Measurements from ENCODE around the gene TUT4. TPM values are rescaled to one million over a fixed set of nuclear protein-coding genes. Genes with fewer than 3 reads are reported as not detected.

TUT4 gene
- total and polyA plus RNA-seq, 2 of the 4 experiments (the other 2 are of a cell fraction), result 10.9 to 40.0 TPM

DNA sequence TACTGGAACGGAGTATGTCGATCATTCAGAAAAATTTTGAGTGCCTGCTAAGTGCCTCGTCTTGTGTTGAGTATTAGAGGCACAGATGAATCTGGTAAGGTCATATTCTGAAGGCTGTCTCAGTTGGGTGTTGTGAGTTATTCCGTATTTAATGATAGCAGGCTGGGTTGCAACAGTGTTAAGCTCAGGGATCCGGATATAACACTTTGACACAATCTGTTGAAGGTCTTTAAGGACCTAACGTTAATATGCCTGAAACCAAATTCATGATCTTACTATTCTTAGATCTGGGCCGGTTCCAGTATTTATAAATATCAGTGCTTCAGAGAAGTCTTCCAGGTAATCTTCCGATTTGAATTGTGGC, 147.9 kb downstream of the TUT4 start:
- H3K18ac ChIP-seq (ENCODE audit: low read depth, low read length), result no peak overlapping the region
- 0% methylated on average over 5 of the region's 8 CpGs; no CpG with 5 or more reads in 1 of the 2 experiments for WGBS, 2 experiments (ENCODE audit: extremely low coverage in 2 of 2, insufficient read length in 1 of 2)
- H3K79me1 ChIP-seq (ENCODE audit: low read depth in 1 of 2, low read length in 2 of 2), result peaks cover 11 to 50% of the 10 kb centered on the region in 2 experiments; a peak in 3 of 4 replicates
- no peak overlapping the region for H2BK20ac ChIP-seq (ENCODE audit: low read depth, low read length)
- BruUV-seq (replicated peaks), result no TSS peak
- peak overlapping the region; percentile 91; the same call in 1 of the 2 replicates for H4K91ac ChIP-seq (ENCODE audit: insufficient read depth, low read depth, low read length)
- H3K9ac ChIP-seq (ENCODE audit: low read depth, low read length), result peak overlapping the region; percentile 96
- H2AK9ac ChIP-seq (replicated peaks; ENCODE audit: low read depth, low read length, poor library complexity), result peak overlapping the region; percentile 77
- no peak overlapping the region for H2BK120ac ChIP-seq (ENCODE audit: low read depth, low read length)
- no peak for TF ChIP-seq POLR2A (IDR thresholded peaks at IDR 0.05; ENCODE audit: low read depth, low read length)
- no peak for TF ChIP-seq MAFK (IDR thresholded peaks at IDR 0.05; ENCODE audit: low read depth, low read length)
- TF ChIP-seq NFE2L2 (IDR thresholded peaks at IDR 0.05; ENCODE audit: low read depth, low read length), result no peak
- no peak for TF ChIP-seq RAD21 (IDR thresholded peaks at IDR 0.05; ENCODE audit: low read length)
- TF ChIP-seq MAZ (IDR thresholded peaks at IDR 0.05; ENCODE audit: borderline replicate concordance, low read depth, low read length), result no peak
- no peak for TF ChIP-seq RFX5 (IDR thresholded peaks at IDR 0.05; ENCODE audit: low read depth, low read length)
- TF ChIP-seq CHD1 (IDR thresholded peaks at IDR 0.05; ENCODE audit: low read depth, low read length), result no peak
- TF ChIP-seq, protein P1, sequence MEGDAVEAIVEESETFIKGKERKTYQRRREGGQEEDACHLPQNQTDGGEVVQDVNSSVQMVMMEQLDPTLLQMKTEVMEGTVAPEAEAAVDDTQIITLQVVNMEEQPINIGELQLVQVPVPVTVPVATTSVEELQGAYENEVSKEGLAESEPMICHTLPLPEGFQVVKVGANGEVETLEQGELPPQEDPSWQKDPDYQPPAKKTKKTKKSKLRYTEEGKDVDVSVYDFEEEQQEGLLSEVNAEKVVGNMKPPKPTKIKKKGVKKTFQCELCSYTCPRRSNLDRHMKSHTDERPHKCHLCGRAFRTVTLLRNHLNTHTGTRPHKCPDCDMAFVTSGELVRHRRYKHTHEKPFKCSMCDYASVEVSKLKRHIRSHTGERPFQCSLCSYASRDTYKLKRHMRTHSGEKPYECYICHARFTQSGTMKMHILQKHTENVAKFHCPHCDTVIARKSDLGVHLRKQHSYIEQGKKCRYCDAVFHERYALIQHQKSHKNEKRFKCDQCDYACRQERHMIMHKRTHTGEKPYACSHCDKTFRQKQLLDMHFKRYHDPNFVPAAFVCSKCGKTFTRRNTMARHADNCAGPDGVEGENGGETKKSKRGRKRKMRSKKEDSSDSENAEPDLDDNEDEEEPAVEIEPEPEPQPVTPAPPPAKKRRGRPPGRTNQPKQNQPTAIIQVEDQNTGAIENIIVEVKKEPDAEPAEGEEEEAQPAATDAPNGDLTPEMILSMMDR (conservative IDR thresholded peaks at IDR 0.05; ENCODE audit: low read depth, low read length), result no peak
- TF ChIP-seq, protein P2, sequence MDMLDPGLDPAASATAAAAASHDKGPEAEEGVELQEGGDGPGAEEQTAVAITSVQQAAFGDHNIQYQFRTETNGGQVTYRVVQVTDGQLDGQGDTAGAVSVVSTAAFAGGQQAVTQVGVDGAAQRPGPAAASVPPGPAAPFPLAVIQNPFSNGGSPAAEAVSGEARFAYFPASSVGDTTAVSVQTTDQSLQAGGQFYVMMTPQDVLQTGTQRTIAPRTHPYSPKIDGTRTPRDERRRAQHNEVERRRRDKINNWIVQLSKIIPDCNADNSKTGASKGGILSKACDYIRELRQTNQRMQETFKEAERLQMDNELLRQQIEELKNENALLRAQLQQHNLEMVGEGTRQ (IDR thresholded peaks at IDR 0.05; ENCODE audit: low read depth, low read length), result no peak
- no peak for TF ChIP-seq SMC3 (IDR thresholded peaks at IDR 0.05; ENCODE audit: low read depth, low read length)
- no peak for TF ChIP-seq RCOR1 (IDR thresholded peaks at IDR 0.05; ENCODE audit: insufficient replicate concordance, low read length)
- TF ChIP-seq BHLHE40 (IDR thresholded peaks at IDR 0.05; ENCODE audit: low read depth, low read length), result no peak
- TF ChIP-seq, protein P3, sequence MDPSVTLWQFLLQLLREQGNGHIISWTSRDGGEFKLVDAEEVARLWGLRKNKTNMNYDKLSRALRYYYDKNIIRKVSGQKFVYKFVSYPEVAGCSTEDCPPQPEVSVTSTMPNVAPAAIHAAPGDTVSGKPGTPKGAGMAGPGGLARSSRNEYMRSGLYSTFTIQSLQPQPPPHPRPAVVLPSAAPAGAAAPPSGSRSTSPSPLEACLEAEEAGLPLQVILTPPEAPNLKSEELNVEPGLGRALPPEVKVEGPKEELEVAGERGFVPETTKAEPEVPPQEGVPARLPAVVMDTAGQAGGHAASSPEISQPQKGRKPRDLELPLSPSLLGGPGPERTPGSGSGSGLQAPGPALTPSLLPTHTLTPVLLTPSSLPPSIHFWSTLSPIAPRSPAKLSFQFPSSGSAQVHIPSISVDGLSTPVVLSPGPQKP (IDR thresholded peaks at IDR 0.05; ENCODE audit: borderline replicate concordance, low read depth, low read length), result no peak
- TF ChIP-seq MXI1 (IDR thresholded peaks at IDR 0.05; ENCODE audit: borderline replicate concordance, low read depth, low read length), result no peak
- no peak for TF ChIP-seq CEBPB (IDR thresholded peaks at IDR 0.05; ENCODE audit: low read depth, low read length)
- H3K27me3 ChIP-seq (ENCODE audit: control insufficient read depth, insufficient read depth, low read length), result no peaks in the 10 kb centered on the region
- ChIA-PET POLR2A (ENCODE audit: unreplicated experiment) (no interaction called here), CTCF (interaction anchor here (0.9 to 1.2 kb wide), 2 partner anchors 9 to 21 kb away, joined by 3 to 4 read pairs; no protein-coding TSS in a partner anchor)
- dilution Hi-C loops (cut with HindIII; ENCODE audit: low sequenced_read_pairs, unreplicated experiment), result no loop called here
- peak overlapping the region; percentile 83 for H3K4me3 ChIP-seq (ENCODE audit: insufficient read depth, low read depth, low read length)
- peak overlapping the region; percentile 96 for H4K5ac ChIP-seq (ENCODE audit: low read depth, low read length)
- peak overlapping the region; percentile 72 for H2AK5ac ChIP-seq (ENCODE audit: low read depth, low read length)
- no peaks in the 10 kb centered on the region for H3K9me1 ChIP-seq (ENCODE audit: insufficient read depth, low read length)
- H3K27ac ChIP-seq (ENCODE audit: insufficient read depth, low read length), result peak overlapping the region; percentile 82
- in situ Hi-C loops (cut with MboI; ENCODE audit: low sequenced_read_pairs), result loop anchor here (10.0 kb wide), 1 partner anchor 280 kb away; no protein-coding TSS in a partner anchor
- H3K4me1 ChIP-seq (ENCODE audit: control insufficient read depth, insufficient read depth, low read length), result no peaks in the 10 kb centered on the region
- peak overlapping the region; percentile 67 for H3K23ac ChIP-seq (ENCODE audit: low read depth, low read length)
- intact Hi-C loops (cut with micrococcal nuclease), result loop anchor here (1.0 kb wide), 1 partner anchor 281 kb away; no protein-coding TSS in a partner anchor
- peak overlapping the region; percentile 98 for H2AFZ ChIP-seq (replicated peaks; ENCODE audit: low read length, poor library complexity)
- ATAC-seq (ENCODE audit: low read depth), result no peak
- H3K14ac ChIP-seq (replicated peaks; ENCODE audit: low read depth, low read length), result peak overlapping the region; percentile 65
- H3K4me2 ChIP-seq (ENCODE audit: low read depth, low read length), result peak overlapping the region; percentile 94
- peak overlapping the region; percentile 86 to 100 for H4K8ac ChIP-seq (ENCODE audit: low read depth in 2 of 2, low read length in 2 of 2)
- H4K20me1 ChIP-seq (ENCODE audit: insufficient read depth, low read length), result no peaks in the 10 kb centered on the region
- DNase-seq, result no peak
- H3K9me3 ChIP-seq (ENCODE audit: control insufficient read depth, insufficient read depth, low read length), result no peaks in the 10 kb centered on the region
- no peak overlapping the region for H2BK15ac ChIP-seq (ENCODE audit: low read depth, low read length)
- H2BK5ac ChIP-seq (ENCODE audit: low read depth, low read length, poor library complexity, severe bottlenecking), result peak overlapping the region; percentile 93
- peaks cover 12% of the 10 kb centered on the region for H3K36me3 ChIP-seq (ENCODE audit: control insufficient read depth, insufficient read depth, low read length)
- H3K56ac ChIP-seq (ENCODE audit: extremely low read depth, insufficient read depth, low read length), result peak overlapping the region; percentile 95
- H3K4ac ChIP-seq (ENCODE audit: low read depth, low read length), result peak overlapping the region; percentile 97
